GM18511 (cell line): Measurements from ENCODE around the gene USP32.
"Not testable (repeated sequence)": the region's sequence is repeated elsewhere in the genome, so short reads cannot be mapped to it uniquely, and the experiment has no call there.

ENCODE experiments used
- ATAC-seq: cut with Tn5 transposase; IDR thresholded peaks from one replicate; pipeline ENCODE4 v1.9.1; 2021; ENCODE audit warnings: mild to moderate bottlenecking, moderate library complexity; ENCODE audit not compliant: unreplicated experiment

USP32 gene

DNA sequence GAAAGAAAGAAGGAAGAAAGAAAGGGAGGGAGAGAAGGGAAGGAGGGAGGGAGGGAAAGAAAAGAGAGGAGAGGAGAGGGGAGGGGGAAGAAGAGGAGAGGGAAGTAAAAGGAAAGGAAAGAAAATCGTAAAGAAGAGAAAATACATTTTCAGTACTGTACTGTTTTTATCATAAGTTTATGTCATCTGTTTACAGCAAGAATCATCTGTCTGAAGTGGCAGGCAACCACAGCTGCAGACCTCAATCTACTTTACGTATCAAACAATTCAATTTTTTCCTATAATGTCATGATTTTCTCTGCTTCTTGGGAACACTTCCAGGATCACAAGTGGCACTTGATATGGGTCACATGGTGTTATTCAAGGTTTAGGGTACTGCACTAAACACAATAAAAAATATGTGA, 58.3 kb downstream of the USP32 start:
- no peak for ATAC-seq

DNA sequence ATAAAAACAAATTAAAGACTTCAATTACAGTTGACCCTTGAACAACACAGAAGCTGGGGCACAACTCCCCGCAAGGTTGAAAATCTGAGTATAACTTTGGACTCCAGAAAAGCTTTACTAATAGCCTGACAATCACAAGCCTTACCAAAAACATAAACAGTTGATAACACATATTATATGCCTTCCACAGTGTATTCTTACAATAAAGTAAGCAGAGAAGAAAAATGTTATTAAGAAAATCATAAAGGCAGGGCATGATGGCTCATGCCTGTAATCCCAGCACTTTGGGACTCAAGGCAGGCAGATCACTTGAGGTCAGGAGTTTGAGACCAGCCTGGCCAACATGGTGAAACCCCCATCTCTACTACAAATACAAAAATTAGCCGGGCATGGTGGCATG, 58.9 kb downstream of the USP32 start:
- not testable (repeated sequence) for ATAC-seq

DNA sequence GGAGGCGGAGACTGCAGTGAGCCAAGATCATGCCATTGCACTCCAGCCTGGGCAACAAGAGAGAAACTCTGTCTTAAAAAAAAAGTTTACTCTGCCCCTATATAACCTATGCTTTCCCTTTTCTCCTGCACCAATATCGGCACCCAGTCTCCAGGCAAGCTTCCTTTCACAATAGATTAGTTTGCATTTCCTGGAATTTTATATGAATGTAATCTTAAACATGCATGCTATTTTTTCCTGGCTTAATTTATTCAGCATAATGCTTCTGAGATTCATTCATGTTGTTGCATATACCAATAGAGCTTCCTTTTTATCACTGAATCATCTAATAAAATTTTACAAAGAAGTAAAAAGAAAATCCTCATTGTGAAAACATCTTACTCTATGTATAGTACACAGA, 59.4 kb downstream of the USP32 start:
- no peak for ATAC-seq

DNA sequence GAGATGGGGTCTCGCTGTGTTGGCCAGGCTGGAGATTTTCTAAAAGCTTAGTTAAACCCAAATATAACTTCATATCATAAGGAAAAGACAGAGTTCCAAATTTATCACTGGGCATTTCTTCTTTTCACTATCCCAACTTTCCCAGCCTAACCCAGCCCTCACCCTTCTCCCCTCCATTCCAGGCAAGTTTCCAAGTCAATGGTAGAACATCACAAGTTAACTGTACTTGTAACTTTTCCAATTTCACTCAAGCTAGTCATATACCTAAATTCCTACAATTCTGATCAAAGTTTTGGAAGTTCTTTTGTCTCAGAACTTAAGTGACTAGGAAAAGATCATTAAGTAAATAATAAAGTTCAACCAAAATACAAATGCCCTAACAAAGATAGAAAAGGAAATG, 61.2 kb downstream of the USP32 start:
- no peak for ATAC-seq

DNA sequence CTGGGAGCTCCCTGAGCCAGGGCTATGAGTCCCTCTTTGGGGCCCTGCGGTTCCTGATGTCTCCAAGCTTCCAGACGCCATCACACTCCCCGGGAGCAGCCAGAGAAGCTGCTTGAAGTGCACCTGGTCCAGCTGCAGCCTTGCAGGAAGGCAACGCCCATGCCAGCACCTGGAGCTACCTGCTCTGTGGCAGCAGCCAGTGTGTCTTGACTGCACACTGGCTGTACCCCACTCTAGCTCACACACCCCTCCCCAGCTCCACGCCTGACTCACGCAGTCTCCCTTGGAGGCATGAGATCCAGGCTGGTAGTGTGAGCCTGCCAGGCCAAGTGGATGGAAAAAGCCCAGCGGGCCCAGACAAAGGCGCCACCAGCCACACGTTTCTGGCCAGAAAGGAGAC, 63.3 kb downstream of the USP32 start:
- no peak for ATAC-seq

DNA sequence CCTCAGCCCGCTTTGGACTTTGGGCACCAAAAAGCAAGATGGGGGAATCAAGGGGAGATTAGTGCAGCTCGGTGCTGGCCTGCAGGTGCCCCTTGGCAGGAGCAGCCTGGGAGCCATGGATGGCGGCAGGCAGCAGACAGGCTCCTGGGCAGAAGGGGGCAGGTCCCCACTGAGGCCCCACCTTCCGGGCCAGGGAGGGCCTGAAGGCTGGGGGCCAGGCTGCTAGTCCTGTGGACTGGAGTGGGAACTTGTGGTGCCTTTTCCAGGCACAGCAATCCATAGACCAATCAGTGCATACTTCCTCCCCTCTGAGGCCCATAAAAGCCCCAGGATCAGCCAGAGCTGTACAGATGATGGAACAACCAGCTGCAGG, 64.0 kb downstream of the USP32 start:
- ATAC-seq, result no peak

DNA sequence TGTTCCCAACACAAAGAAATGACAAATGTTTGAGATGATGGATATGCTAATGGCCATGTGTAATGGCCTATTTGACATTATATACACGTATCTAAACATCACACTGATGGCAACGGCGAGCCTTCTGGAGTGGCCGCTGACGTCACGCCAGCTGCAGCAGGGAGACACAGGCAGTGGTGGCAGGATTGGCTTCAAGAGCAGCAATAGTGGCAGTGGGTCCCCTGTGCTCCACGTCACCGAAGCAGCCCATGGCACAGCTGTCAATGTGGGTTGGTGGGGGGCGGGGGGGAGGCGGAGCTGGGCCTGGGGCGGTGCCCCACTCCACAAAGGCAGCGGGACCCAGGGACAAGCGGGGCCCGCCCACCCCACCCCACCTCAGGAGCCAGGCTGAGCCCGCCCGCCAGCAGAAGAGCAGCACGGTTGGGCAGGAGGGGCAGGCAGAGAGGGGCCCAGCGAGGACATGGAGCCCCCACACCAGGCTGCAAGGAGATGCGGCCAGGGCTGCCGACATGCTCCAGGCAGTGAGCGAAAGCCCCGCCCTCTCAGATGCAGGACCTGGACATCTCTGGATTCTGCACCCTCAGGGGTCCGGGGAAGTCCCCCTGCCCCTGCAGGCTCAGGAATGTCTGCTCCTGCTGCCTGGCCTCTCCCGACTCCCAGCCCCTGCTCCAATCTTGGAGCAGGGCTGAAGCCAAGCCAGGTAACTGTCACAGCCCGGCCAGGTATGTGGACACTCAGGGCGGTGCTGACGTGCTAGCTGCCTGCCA, 64.6 kb downstream of the USP32 start:
- no peak for ATAC-seq

DNA sequence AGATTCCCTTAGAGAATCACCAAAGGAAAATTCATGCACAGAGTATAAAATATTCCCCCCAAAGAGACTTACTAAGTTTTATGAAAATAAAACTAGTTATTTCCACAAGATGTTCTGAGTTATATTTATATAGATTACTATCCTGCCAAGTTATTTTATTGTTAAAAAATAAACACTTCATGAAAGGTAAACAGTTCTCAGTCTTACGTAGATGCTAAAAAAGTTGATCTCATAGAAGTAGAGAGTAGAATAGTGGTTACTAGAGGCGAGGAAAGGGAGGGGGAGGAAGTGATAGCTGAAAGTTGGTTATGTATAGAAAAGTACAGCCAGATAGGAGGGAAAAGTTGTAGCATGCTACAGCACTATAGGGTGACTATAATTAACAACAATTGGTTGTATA, 65.2 kb downstream of the USP32 start:
- ATAC-seq, result no peak

DNA sequence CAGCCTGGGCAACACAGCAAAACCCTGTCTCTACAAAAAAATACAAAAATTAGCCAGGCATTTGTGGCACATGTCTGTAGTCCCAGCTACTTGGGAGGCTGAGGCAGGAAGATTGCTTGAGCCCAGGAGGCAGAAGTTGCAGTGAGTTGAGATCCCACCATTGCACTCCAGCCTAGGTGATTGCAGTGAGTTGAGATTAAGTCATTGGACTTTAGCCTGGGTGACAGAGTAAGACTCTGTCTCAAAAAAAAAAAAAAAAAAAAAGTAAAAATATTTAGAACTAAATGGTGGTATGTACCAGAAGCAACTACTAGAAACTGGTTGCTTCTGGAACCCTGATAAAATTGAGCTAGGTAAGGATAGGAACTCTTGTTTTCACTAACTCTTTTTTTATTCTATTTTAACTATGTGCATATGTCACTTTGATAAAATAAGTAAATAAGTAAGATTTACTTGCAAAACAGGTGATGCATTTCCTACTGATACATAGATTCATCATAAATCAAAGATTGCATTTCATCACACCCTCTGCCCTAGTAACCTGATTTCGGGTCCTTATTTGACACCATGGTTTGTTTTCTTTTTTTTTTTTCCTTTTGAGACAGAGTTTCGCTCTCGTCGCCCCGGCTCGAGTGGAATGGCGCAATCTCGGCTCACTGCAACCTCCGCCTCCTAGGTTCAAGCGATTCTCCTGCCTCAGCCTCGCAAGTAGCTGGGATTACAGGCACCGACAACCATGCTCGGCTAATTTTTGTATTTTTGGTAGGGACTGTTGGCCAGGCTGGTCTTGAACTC, 66.0 kb downstream of the USP32 start:
- no peak for ATAC-seq

DNA sequence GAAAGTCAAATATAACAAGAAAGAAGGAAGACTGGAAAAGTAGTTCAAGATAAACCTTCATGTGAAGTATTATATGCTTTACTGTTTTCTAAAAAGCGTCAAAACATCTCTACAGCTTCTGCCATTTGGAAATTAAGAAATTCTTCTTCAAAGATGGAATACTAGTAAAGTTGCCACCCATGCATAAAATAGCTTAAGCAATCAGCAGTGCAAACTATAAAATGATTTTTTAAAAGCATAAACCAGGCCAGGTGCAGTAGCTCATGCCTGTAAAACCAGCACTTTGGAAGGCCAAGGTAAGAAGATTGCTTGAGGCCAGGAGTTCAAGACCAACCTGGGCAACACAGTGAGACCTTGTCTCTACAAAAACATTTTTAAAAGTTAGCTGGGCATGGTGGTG, 68.2 kb downstream of the USP32 start:
- ATAC-seq, result no peak

DNA sequence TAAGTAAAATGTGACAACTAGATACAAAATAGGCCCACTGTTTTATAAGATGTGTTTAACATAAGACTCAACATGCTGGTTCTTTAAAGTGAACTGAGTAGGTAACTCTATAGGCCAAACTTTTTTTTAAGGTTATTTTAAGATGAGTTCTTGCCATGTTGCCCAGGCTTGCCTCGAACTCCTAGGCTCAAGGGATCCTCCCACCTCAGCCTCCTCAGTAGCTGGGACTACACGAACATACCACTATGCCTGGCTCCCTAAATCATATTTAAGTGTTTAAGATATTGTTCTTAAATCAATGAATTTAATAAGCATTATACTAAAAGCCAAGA, 69.9 kb downstream of the USP32 start:
- ATAC-seq, result no peak

DNA sequence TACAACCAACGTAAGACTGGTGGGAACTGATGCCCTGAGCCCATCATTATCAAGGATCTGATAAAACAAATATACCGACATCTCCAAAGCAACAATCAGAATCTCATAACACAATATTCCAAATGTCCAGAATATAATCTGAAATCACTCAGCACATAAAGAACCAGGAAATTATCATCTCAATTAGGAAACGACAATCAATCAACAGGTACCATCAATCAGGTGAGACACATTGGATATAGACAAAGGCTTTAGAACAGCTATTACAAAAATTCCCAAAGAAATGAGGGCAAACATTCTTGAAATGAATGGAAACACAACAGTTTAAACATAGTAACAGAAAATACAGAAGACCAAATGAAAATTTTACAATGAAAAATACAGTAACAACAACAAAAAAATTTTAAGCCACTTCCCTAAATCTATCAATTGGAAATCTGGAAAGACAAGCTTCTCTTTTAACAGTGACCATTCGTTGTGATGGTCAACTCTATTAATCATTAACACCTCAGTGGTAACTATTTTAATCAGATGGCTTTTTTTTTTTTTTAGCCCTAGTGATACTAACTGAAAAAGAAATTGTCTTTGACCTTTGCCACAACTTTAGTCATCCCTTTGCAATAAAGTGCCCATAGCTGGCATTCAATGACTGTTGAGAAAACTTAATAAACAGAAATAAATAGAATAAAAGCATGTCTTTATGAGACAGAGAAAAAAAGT, 70.4 kb downstream of the USP32 start:
- no peak for ATAC-seq

DNA sequence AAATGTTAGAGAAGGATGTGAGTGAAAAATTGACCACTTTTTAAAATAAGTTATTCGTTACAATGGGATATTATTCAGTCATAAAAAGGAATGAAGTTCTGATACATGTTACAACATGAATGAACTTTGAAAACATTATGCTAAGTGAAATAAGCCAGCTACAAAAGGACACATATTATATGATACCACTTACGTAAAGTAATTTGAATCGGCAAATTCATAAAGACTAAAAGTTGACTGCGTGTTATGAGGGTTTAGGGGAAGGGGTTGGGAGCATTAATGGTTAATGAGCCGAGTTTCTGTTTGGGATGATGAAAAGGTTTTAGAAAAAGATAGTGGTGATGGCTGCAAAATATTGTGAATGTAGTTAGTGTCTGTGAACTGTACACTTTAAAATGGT, 73.1 kb downstream of the USP32 start:
- no peak for ATAC-seq

DNA sequence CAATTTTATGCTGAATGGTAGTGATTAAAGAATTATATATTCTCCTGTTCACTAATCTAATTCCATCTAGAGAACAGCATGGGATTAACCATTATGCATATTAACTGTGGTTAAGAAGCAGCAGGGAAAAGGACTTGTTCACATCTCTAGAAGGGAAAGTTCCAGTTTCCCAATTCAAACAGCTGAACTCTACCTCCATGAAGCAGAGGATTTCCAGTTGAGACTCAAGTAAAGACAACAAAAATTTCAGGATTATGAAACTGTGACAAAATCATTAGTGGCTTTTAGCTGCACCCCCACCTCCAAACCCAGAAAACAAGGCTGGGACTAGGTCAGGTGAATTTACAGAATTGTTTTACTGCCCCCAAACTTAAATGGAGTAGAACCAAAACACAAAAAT, 73.6 kb downstream of the USP32 start:
- no peak for ATAC-seq

DNA sequence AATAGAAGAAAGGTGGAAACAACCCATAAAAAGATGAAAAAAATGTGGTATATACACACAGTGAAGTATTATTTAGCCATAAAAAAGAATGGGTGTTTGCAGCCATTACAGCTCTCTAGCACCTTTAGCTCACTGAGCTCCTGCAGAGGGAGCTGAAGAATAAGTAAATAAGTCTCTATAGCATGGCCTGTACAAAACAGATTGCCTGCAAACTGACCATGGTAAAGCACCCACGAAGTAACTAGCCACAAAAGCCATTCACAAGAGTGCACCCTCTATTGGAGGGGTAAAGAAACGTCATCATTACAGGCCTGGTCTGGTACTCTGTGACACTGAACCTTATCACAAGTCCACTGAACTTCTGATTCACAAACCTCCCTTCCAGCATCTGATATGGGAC, 76.3 kb downstream of the USP32 start:
- no peak for ATAC-seq

DNA sequence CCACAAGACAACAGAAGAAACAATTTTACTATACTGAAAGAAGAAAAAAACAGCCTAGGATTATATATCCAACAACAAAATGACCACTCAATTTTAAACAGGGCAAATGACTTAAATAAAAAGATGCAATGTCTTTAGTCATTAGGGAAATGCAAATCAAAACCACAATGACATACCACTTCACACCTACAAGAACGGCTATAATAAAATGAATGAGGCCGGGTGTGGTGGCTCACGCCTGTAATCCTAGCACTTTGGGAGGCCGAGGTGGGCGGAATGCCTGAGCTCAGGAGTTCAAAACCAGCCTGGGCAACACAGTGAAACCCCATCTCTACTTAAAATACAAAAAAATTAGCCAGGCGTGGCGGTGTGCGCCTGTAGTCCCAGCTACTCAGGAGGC, 77.0 kb downstream of the USP32 start:
- ATAC-seq, result peak; percentile 52

DNA sequence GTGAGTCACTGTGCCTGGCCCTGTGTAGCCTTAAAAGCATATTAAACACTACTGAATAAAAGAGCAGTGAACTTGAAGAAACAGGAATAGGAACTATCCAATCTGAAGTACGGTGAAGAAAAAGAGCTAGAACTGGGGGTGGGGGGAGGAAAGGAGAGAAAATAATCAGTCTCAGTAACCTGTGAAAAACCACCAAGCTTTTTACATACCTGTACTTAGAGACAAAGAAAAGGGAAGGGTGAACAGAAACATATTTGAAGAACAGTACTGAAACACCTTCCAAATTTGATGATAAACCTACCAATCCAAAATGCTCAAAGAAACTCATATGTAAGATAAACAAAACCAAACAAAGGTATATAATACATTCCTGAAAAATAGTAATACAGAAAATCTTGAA, 77.5 kb downstream of the USP32 start:
- ATAC-seq, result peak; percentile 67

DNA sequence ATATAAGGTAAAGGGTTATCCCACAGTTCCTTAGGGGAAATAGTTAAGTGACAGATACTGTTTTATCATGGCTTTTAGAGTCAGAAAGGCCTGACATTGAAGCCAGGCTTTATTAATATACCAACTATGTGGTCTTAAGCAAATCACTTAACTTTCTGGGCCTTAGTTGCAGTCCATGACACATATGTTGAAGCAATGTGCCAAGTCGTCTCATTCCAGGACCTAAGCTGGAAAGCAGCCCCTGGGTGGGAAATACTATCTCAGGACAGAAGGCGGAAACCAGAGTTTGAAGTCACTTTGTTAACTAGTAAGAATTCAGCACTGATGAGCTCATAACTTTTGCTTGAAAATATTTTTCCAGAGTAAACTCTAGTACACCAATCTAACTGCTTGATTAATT, 80.0 kb downstream of the USP32 start:
- ATAC-seq, result no peak

DNA sequence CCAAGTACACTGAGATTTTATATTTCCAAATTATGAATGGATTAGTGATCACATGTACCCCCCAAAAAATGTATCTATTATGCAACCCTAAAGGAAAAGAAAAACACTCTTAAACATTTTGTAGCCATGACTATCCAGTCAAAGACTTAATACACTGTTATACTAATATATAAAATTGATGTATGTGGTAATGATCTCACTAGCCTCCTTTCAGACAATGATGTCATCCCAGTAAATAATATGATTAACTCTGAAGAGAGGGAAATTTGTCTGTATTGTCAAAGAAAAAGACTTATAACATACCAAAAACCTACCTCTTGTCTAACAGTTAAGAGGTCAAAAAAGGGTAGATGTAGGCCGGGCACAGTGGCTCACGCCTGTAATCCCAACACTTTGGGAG, 80.7 kb downstream of the USP32 start:
- no peak for ATAC-seq

DNA sequence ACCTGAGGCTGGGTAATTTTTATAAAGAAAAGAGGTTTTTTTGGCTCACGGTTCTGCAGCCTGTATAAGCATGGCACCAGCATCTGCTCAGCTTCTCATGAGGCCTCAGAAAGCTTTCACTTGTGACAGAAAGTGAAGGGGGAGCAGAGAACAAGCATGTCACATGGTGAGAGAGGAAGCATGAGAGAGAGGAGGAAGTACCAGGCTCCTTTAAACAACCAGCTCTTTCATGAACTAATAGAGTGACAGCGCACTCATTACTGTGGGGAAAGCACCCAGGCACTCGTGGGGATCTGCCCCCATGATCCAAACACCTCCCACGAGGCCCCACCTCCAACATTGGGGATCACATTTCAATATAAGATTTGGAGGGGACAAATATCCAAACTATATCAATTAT, 86.8 kb downstream of the USP32 start:
- ATAC-seq, result peak; percentile 55

DNA sequence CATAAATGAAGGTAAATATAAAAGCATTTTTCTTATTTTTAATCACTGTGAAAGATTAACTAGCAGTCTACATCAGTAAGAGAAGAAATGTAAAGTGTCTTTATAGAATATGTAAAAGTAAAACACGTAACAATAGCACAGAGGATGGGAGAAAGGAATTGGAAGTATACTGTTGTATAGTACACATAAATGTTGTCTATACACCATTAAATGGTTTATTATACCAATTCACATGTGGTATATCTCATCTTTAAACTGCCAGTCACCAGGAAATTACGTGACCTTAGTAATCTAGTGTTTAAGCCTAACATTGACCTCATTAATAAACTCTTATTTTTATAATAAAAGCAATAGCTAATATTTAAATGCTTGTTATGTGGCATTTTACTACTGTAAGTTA, 87.4 kb downstream of the USP32 start:
- no peak for ATAC-seq
